HEK293 (cell line): ENCODE results near the gene NAGPA.
"Not testable (repeated sequence)": the region's sequence is repeated elsewhere in the genome, so short reads cannot be mapped to it uniquely, and the experiment has no call there.

ENCODE experiments used
- CTCF ChIA-PET: fragments of 350-600 bp; formaldehyde crosslinking; extraction: SDS; loops from one replicate; lab custom pipeline; 2021; ENCODE audit warnings: antibody characterized with exemption; lab: Yijun Ruan, JAX
- POLR2A ChIA-PET: fragments of 300-600 bp; formaldehyde crosslinking; extraction: SDS; loops from one replicate; lab custom pipeline; 2020; ENCODE audit warnings: antibody characterized with exemption, inconsistent platforms; lab: Yijun Ruan, JAX
- H3K27ac ChIP-seq: fragments of 200-500 bp; sonication (Bioruptor generic); 2 replicates; pipeline ENCODE4 v1.5.1; 2014; ENCODE audit warnings: low read depth, low read length, control low read depth, inconsistent platforms; ENCODE audit errors: extremely low read depth
- H3K36me3 ChIP-seq, 2 experiments: fragments of 200-500 bp in 1 of 2; sonication (Bioruptor generic) in 1 of 2; 1 replicate in 1 of 2; 2 replicates in 1 of 2; pipeline ENCODE4 v1.5.1; 2014 to 2017; ENCODE audit warnings: inconsistent platforms in 2 of 2, low read length in 2 of 2; ENCODE audit not compliant: control insufficient read depth in 2 of 2, insufficient read depth in 1 of 2
- H3K4me1 ChIP-seq: fragments of 200-500 bp; sonication (Bioruptor generic); 2 replicates; pipeline ENCODE4 v1.5.1; 2014; ENCODE audit warnings: mild to moderate bottlenecking, low read length, inconsistent platforms; ENCODE audit not compliant: control insufficient read depth, insufficient read depth
- H3K4me3 ChIP-seq: 2 replicates; pipeline ENCODE4 v1.5.1; 2011; ENCODE audit warnings: low read depth, mild to moderate bottlenecking, control low read depth, low read length, moderate library complexity
- H3K9me3 ChIP-seq: fragments of 200-500 bp; sonication (Bioruptor generic); 2 replicates; pipeline ENCODE4 v1.5.1; 2014; ENCODE audit warnings: low read depth, low read length, inconsistent platforms; ENCODE audit not compliant: control insufficient read depth, insufficient read depth
- GLI2 ChIP-seq: fragments of 450-650 bp; formaldehyde crosslinking; IDR thresholded peaks from 2 replicates; pipeline ENCODE4; 2017; ENCODE audit warnings: missing biosample characterization, missing genetic modification characterization, low read depth, borderline replicate concordance
- GLIS1 ChIP-seq: fragments of 450-650 bp; formaldehyde crosslinking; IDR thresholded peaks from 2 replicates; pipeline ENCODE4 v1.5.1; 2016; ENCODE audit warnings: missing biosample characterization, missing genetic modification characterization
- KLF17 ChIP-seq: fragments of 450-650 bp; formaldehyde crosslinking; IDR thresholded peaks from 2 replicates; pipeline ENCODE4 v1.5.1; 2016; ENCODE audit warnings: missing biosample characterization, missing genetic modification characterization
- PBX3 ChIP-seq: sonication (generic); formaldehyde crosslinking; IDR thresholded peaks from 2 replicates; pipeline ENCODE4 v1.8.1; 2022; ENCODE audit warnings: mild to moderate bottlenecking, moderate library complexity, missing genetic modification reagents
- REST ChIP-seq: fragments of 450-650 bp; formaldehyde crosslinking; IDR thresholded peaks from 2 replicates; pipeline ENCODE4 v1.5.1; 2016; ENCODE audit warnings: missing biosample characterization, missing genetic modification characterization
- SALL2 ChIP-seq: fragments of 450-650 bp; formaldehyde crosslinking; IDR thresholded peaks from 2 replicates; pipeline ENCODE4 v1.5.0; 2017; ENCODE audit warnings: missing biosample characterization, mild to moderate bottlenecking, missing genetic modification characterization, borderline replicate concordance
- ZNF155 ChIP-seq: fragments of 450-650 bp; formaldehyde crosslinking; IDR thresholded peaks from 2 replicates; pipeline ENCODE4 v1.5.1; 2016; ENCODE audit warnings: missing biosample characterization, missing genetic modification characterization
- ZNF24 ChIP-seq: fragments of 450-650 bp; formaldehyde crosslinking; IDR thresholded peaks from 2 replicates; pipeline ENCODE4 v1.5.1; 2016; ENCODE audit warnings: missing biosample characterization, missing genetic modification characterization
- ZNF274 ChIP-seq, 2 experiments: fragments of 200-500 bp in 1 of 2; fragments of 450-650 bp in 1 of 2; sonication (Bioruptor generic) in 1 of 2; formaldehyde crosslinking in 1 of 2; IDR thresholded peaks; 2 replicates each; pipeline versions ENCODE4 v1.5.1 to v1.6.1; 2014 to 2016; ENCODE audit warnings: borderline replicate concordance in 1 of 2, inconsistent platforms in 1 of 2, low read length in 1 of 2, missing biosample characterization in 1 of 2, missing genetic modification characterization in 1 of 2
- ZNF292 ChIP-seq: fragments of 450-650 bp; formaldehyde crosslinking; IDR thresholded peaks from 2 replicates; pipeline ENCODE4 v1.5.1; 2016; ENCODE audit warnings: low read depth, missing biosample characterization, missing genetic modification characterization, borderline replicate concordance
- ZNF394 ChIP-seq: fragments of 450-650 bp; formaldehyde crosslinking; IDR thresholded peaks from 2 replicates; pipeline ENCODE4 v1.5.1; 2016; ENCODE audit warnings: missing biosample characterization, missing genetic modification characterization, mild to moderate bottlenecking, moderate library complexity, borderline replicate concordance
- ZNF555 ChIP-seq: fragments of 450-650 bp; formaldehyde crosslinking; conservative IDR thresholded peaks from 2 replicates; pipeline ENCODE4 v1.5.1; 2017; ENCODE audit warnings: missing biosample characterization, mild to moderate bottlenecking, missing genetic modification characterization, inconsistent platforms
- ZNF558 ChIP-seq: fragments of 450-650 bp; formaldehyde crosslinking; IDR thresholded peaks from 2 replicates; pipeline ENCODE4 v1.5.1; 2016; ENCODE audit warnings: missing biosample characterization, missing genetic modification characterization
- ZNF623 ChIP-seq: fragments of 450-650 bp; formaldehyde crosslinking; IDR thresholded peaks from 2 replicates; pipeline ENCODE4 v1.5.1; 2016; ENCODE audit warnings: missing biosample characterization, missing genetic modification characterization
- ZSCAN5A ChIP-seq: fragments of 450-650 bp; formaldehyde crosslinking; IDR thresholded peaks from 2 replicates; pipeline ENCODE4 v1.5.1; 2016; ENCODE audit warnings: missing biosample characterization, missing genetic modification characterization

The NAGPA gene

GRCh38 chr16:5033256-5034166 lies at the start of gene NAGPA (continued):
- peak; percentile 50; the same call in 1 of the 2 replicates for TF ChIP-seq ZSCAN5A (tag by site-specific recombination)
- TF ChIP-seq ZNF558 (tag by site-specific recombination), result peak; percentile 41; the same call in 1 of the 2 replicates
- TF ChIP-seq PBX3, result peak; percentile 77
- TF ChIP-seq ZNF623, result peak; percentile 39; the same call in 1 of the 2 replicates
- TF ChIP-seq ZNF394 (tag by site-specific recombination), result peak; percentile 64
- TF ChIP-seq ZNF155 (tag by site-specific recombination), result no peak
- TF ChIP-seq ZNF24, result peak; percentile 97
- TF ChIP-seq KLF17 (tag by site-specific recombination), result peak; percentile 95
- TF ChIP-seq REST (tag by site-specific recombination), result peak; percentile 61
- TF ChIP-seq GLI2 (tag by site-specific recombination), result no peak

GRCh38 chr16:5080996-5081395 lies 47.3 kb upstream of the NAGPA start:
- POLR2A ChIA-PET, result not testable (repeated sequence)

GRCh38 chr16:5080461-5080860 lies 46.7 kb upstream of the NAGPA start:
- H3K9me3 ChIP-seq, CTCF ChIA-PET, POLR2A ChIA-PET, H3K4me3 ChIP-seq, H3K27ac ChIP-seq, H3K4me1 ChIP-seq: not testable (repeated sequence)
- peaks cover 0 to 27% of the 10 kb centered on the region in 2 experiments; a peak in 1 of 3 replicates for H3K36me3 ChIP-seq

More at GRCh38 chr16:5080996-5081395, 47.3 kb upstream of the NAGPA start:
- CTCF ChIA-PET, H3K27ac ChIP-seq, H3K4me3 ChIP-seq, H3K9me3 ChIP-seq, H3K4me1 ChIP-seq: not testable (repeated sequence)
- peaks cover 0 to 25% of the 10 kb centered on the region in 2 experiments; a peak in 1 of 3 replicates for H3K36me3 ChIP-seq

- ChIA-PET CTCF (no interaction called here), POLR2A (interaction anchor here (0.5 kb wide), 1 partner anchor 320 kb away, joined by 3 read pairs; no protein-coding TSS in a partner anchor)
- no peak for TF ChIP-seq ZNF155 (tag by site-specific recombination)
- no peak for TF ChIP-seq ZNF274 (IDR thresholded peaks at IDR 0.05; ENCODE audit: low read length)
- TF ChIP-seq ZNF274 (tag by site-specific recombination; IDR thresholded peaks at IDR 0.05; ENCODE audit: borderline replicate concordance), result no peak
- no peak for TF ChIP-seq ZNF292 (tag by site-specific recombination)
- no peak for TF ChIP-seq ZNF555 (tag by site-specific recombination)
- TF ChIP-seq SALL2, result no peak
- no peak for TF ChIP-seq GLIS1 (tag by site-specific recombination)
- TF ChIP-seq, all 188 proteins: peak for 0
- Histone ChIP-seq H3K4me1 (no peaks in the 10 kb centered on the region), H3K4me3 (no peak overlapping the region), H3K36me3 (peaks cover 0 to 35% of the 10 kb centered on the region in 2 experiments; a peak in 1 of 3 replicates), H3K9me3 (no peaks in the 10 kb centered on the region), H3K27ac (no peak overlapping the region)
These were observed 44.9 kb upstream of the NAGPA start for GRCh38 chr16:5078626-5079025.
